HL-60 (cell line): ENCODE results near the gene MECR.

Experiments used
- DNase-seq, 2 experiments: peaks; one replicate each; pipeline ENCODE4 v3.0.0-alpha.2; 2010 to 2020; ENCODE audit warnings: low read depth in 1 of 2, low spot score in 1 of 2
- H3K27ac ChIP-seq: fragments of 250-450 bp; sonication (Bioruptor Pico); replicated peaks from 2 replicates; pipeline ENCODE4 v1.5.1; 2020; ENCODE audit warnings: mild to moderate bottlenecking, moderate library complexity
- H3K27me3 ChIP-seq: fragments of 250-450 bp; sonication (Bioruptor Pico); 2 replicates; pipeline ENCODE4 v1.5.1; 2021; ENCODE audit warnings: mild to moderate bottlenecking, moderate library complexity; ENCODE audit not compliant: insufficient read depth, poor library complexity, severe bottlenecking
- H3K4me3 ChIP-seq: replicated peaks from 2 replicates; pipeline ENCODE4 v1.5.1; 2011; ENCODE audit warnings: mild to moderate bottlenecking, control low read depth, low read length; ENCODE audit not compliant: insufficient read depth
- CTCF ChIP-seq: IDR thresholded peaks from one replicate; pipeline ENCODE4 v1.5.1; 2011; ENCODE audit warnings: low read length, control low read depth, inconsistent platforms; ENCODE audit not compliant: insufficient read depth
- GABPA ChIP-seq: IDR thresholded peaks from 2 replicates; pipeline ENCODE4 v1.6.1; 2012; ENCODE audit warnings: low read depth
- POLR2AphosphoS5 ChIP-seq: IDR thresholded peaks from 2 replicates; pipeline ENCODE4 v1.6.1; 2012; ENCODE audit warnings: low read depth
- SPI1 ChIP-seq: IDR thresholded peaks from 2 replicates; pipeline ENCODE4 v1.6.1; 2012; ENCODE audit warnings: low read depth, mild to moderate bottlenecking, borderline replicate concordance
- TF ChIP-seq, protein P1 (sequence below): IDR thresholded peaks from 2 replicates; pipeline ENCODE4 v1.6.1; 2012; ENCODE audit warnings: low read depth; ENCODE audit not compliant: insufficient replicate concordance

The MECR gene

DNA sequence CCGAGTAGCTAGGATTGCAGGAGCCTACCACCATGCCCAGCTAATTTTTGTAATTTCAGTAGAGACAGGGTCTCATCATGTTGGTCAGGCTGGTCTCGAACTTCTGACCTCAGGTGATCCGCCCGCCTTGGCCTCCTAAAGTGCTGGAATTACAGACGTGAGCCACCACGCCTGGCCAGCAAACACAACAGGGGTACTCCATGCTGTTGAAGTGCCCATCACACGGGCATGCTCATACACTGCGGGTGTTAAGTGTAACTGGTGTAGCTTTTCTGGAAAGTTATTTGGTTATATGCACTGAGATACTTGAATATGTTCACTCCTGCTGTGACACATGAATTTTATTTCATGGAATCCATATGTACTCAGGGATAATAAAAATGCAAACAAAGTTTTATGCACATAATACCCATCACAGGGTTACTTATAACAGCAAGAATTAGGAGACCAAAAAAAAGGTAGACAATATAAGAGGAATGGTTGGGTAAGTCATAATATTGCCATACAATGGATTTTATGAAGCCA lies 58.3 kb downstream of the MECR start:
- H3K27ac ChIP-seq, result no peak overlapping the region
- TF ChIP-seq POLR2AphosphoS5, result no peak
- no peak for TF ChIP-seq SPI1
- no peak for TF ChIP-seq CTCF
- TF ChIP-seq GABPA, result no peak
- TF ChIP-seq, protein P1, sequence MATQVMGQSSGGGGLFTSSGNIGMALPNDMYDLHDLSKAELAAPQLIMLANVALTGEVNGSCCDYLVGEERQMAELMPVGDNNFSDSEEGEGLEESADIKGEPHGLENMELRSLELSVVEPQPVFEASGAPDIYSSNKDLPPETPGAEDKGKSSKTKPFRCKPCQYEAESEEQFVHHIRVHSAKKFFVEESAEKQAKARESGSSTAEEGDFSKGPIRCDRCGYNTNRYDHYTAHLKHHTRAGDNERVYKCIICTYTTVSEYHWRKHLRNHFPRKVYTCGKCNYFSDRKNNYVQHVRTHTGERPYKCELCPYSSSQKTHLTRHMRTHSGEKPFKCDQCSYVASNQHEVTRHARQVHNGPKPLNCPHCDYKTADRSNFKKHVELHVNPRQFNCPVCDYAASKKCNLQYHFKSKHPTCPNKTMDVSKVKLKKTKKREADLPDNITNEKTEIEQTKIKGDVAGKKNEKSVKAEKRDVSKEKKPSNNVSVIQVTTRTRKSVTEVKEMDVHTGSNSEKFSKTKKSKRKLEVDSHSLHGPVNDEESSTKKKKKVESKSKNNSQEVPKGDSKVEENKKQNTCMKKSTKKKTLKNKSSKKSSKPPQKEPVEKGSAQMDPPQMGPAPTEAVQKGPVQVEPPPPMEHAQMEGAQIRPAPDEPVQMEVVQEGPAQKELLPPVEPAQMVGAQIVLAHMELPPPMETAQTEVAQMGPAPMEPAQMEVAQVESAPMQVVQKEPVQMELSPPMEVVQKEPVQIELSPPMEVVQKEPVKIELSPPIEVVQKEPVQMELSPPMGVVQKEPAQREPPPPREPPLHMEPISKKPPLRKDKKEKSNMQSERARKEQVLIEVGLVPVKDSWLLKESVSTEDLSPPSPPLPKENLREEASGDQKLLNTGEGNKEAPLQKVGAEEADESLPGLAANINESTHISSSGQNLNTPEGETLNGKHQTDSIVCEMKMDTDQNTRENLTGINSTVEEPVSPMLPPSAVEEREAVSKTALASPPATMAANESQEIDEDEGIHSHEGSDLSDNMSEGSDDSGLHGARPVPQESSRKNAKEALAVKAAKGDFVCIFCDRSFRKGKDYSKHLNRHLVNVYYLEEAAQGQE, result no peak
- no peak overlapping the region for H3K4me3 ChIP-seq
- no peaks in the 10 kb centered on the region for H3K27me3 ChIP-seq
- no peak for DNase-seq

GRCh38 chr1:29171521-29171920 lies 59.2 kb downstream of the MECR start:
- Histone ChIP-seq H3K4me3 (no peak overlapping the region), H3K27me3 (no peaks in the 10 kb centered on the region), H3K27ac (no peak overlapping the region)
- TF ChIP-seq CTCF (no peak), GABPA (no peak), SPI1 (no peak), POLR2AphosphoS5 (no peak)
- TF ChIP-seq, protein P1, result no peak
- no peak for DNase-seq

DNA sequence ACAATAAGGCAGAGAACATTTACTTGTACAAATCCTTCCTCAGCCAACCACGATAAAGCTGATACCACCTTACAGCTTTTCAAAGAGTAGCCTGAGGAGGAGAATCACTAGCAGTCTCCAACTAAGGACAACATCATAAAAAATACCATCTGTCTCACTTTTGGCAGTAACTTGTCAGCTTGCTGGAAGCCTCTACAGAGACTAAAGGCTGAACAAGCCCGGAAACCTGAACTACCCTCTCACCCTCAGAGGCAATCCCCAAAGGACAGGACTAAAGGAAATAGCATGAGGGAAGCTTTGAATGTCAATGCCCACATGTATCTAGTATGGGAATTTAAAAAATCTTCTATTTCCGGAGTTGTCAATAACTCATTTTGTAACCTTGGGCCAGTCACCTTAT lies 59.6 kb downstream of the MECR start:
- no peak overlapping the region for H3K4me3 ChIP-seq
- no peak overlapping the region for H3K27ac ChIP-seq
- TF ChIP-seq, protein P1, result no peak
- DNase-seq, result no peak
- no peaks in the 10 kb centered on the region for H3K27me3 ChIP-seq

- H3K27me3 ChIP-seq, result no peaks in the 10 kb centered on the region
- H3K27ac ChIP-seq, result no peak overlapping the region
- no peak for DNase-seq
- TF ChIP-seq, protein P1, result no peak
- no peak for TF ChIP-seq GABPA
- no peak for TF ChIP-seq POLR2AphosphoS5
- no peak for TF ChIP-seq SPI1
- no peak for TF ChIP-seq CTCF
- no peak overlapping the region for H3K4me3 ChIP-seq
Observed at GRCh38 chr1:29169976-29170375, 60.8 kb downstream of the MECR start.
